Measurements from ENCODE around the gene DNAH10.

DNA sequence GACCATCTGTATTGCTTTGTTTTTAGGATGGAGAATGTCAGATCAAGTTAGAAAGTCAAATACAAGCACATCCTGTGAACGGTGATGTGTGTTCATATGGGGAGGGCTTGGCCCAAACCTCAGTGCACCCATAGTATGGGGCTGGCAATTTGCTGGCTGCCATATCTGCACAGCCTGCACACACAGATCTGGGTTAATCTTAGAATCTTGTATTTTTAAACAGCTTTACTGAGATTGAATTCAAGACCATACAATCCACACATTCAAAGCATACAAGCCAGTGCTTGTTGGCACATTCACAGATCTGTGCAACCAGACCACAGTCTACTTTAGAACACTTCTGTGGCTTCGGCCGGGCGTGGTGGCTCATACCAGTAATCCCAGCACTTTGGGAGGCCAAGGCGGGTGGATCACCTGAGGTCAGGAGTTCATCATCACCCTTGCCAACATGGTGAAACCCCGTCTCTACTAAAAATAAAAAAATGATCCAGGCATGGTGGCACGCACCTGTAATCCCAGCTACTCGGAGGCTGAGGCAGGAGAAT lies 120.1 kb downstream of the DNAH10 start:
- TF ChIP-seq CTCF (IDR thresholded peaks at IDR 0.05), result no peak
- TF ChIP-seq POLR2AphosphoS5 (IDR thresholded peaks at IDR 0.05; ENCODE audit: low read depth, low read length), result no peak
- TF ChIP-seq TCF7L2 (IDR thresholded peaks at IDR 0.05; ENCODE audit: low read depth, low read length), result no peak
